RPMI7951 (cell line): ENCODE measurements around the gene CCDC126. TPM values are rescaled to one million over a fixed set of nuclear protein-coding genes. Genes with fewer than 3 reads are reported as not detected.
"Not testable (repeated sequence)": the region's sequence is repeated elsewhere in the genome, so short reads cannot be mapped to it uniquely, and the experiment has no call there.

ENCODE experiments used
- DNase-seq: peaks from one replicate; pipeline ENCODE4 v3.0.0-alpha.2; 2012; ENCODE audit warnings: low read depth
- total RNA-seq: library from RNA; depleted of rRNA; stranded (reverse); fragments of >200 nt; shearing (Covaris generic); gene quantifications from 2 replicates; pipeline ENCODE4 v1.2.3, GENCODE V29; 2014

CCDC126 gene
- total RNA-seq, 1 experiment from 2014 or later, result 27.6 TPM

- no peak for DNase-seq
Observed at GRCh38 chr7:23628370-23628769, 31.2 kb downstream of the CCDC126 start.

DNA sequence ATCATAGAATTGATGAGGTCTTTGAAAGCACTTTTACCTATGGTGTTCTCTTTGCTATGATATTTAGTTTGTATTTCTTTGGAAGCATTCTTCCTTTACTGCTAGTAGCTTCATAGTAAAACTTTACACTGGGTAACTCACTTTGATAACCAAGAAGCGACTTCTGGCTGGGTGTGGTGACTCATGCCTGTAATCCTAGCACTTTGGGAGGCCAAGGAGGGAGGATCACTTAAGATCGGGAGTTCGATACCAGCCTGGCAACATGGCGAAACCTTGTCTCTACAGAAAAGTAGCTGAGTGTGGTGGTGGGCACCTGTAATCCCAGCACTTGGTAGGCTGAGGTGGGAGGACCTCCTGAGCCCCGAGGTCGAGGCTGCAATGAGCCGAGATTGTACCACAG lies 36.2 kb downstream of the CCDC126 start:
- no peak for DNase-seq

- no peak for DNase-seq
Observed at GRCh38 chr7:23645822-23646221, 48.6 kb downstream of the CCDC126 start.

DNA sequence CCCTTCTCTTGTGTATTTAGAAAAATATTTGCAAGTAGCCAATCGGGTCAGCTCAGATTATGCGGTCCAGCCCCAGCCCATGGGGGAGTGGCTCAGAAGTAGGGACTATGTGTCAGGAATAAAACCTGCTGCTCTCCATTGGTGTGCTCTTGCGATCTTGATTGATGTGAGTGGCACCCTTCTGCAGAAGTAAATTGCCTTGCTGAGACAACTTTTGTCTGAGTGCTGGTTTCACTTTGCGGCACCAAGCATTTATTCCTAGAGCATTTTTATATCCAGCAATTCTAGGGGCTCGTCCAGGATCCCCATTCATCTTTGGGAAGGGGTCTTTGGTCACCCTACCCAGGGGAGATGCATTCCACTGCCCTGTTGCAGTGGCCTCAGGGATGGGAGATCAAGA lies 56.8 kb downstream of the CCDC126 start:
- DNase-seq, result no peak

DNA sequence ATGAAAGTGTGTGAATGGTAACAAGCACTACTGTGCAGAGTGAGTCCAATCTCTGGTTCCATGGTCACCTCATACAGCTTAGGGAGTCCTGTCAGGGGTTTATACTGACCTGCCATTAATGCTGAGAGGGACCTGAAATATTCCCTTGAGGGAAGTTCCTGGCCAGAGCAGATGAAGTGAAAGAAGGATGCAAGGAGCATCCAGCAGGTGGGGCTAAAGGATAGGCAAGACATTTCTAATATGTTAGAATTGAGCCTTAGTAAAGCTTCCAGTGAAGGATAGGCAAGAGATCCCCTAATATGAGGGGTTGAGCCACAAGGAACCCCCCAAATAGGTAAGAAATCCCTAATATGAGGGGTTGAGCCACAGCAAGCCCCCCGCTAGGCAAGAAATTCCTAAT lies 57.3 kb downstream of the CCDC126 start:
- DNase-seq, result no peak

DNA sequence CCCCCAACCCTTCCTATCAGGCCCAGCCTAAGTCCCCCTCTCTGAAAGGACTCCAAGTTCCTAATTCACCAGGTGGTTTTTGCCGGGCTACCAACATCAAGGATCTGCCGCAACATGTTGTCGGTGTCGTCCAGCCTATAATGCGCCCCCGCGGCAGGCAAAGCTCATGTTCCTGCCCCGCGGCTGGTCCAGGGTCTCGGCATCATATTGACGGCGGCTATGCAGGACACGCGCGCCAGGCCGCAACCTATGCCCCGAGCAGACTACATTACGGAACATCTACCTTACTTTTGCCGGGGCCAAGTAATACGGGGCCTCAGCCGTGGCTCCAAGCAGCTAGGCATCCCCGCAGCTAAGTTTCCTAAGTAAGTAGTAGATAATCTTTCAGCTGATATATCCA lies 58.3 kb downstream of the CCDC126 start:
- DNase-seq, result no peak

DNA sequence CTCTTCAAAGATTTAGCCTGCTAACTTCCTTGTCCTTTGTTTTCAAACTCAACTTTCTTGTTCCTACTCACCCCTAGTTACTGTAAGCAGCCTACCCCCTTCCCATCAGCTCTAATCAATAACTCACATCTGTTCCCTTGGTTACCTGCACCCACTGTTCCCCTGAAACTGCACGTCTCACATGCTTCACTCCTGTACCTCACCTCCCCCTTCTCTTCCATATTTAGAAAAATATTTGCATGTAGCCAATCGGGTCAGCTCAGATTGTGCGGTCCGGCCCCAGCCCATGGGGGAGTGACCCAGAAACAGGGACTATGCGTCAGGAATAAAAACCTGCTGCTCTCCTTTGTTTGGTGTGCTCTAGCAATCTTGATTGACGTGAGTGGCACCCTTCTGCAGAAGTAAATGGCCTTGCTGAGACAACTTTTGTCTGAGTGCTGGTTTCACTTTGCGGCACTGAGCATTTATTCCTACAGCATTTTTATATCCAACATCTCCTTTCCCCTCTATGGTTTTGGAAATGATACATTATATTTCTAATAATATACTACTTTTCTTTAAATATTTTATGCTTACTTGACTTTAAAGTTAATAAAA lies 61.7 kb downstream of the CCDC126 start:
- no peak for DNase-seq

GRCh38 chr7:23661385-23661784 lies 64.2 kb downstream of the CCDC126 start:
- no peak for DNase-seq

GRCh38 chr7:23662124-23662983 lies 65.2 kb downstream of the CCDC126 start:
- DNase-seq, result no peak

DNA sequence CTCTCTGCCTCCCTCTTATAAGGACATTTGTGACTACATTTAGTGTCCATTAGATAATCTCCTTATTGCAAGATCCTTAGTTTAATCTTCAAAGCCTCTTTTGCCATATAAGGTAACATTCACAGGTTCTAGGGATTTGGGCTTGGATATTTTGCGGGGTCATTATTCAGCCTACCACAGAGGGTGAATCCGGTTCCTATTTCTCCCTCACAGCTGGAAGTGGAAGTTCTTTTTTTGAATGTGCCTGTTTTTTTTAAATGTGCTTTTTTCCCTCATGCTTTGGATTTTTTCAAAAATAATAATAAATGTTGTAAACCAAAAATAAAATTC lies 65.8 kb downstream of the CCDC126 start:
- DNase-seq, result no peak

DNA sequence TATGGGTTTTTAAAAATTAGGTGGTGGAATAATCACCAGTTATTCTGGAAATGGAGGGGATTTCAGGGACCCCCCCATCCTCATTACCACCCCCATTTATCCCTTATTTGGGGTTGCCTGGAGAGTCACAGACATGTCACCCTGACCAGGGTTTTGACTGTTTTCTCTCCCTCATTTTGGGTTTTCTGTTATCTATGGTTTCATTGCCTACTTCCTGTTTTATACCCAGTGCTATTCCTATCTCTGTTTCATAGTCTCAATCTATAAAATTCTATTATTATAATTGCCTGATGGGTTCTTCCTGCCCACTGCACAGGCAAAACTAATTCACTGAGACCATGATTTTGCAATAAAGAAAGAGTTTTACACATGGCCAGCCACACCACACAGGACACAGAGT lies 66.9 kb downstream of the CCDC126 start:
- no peak for DNase-seq

DNA sequence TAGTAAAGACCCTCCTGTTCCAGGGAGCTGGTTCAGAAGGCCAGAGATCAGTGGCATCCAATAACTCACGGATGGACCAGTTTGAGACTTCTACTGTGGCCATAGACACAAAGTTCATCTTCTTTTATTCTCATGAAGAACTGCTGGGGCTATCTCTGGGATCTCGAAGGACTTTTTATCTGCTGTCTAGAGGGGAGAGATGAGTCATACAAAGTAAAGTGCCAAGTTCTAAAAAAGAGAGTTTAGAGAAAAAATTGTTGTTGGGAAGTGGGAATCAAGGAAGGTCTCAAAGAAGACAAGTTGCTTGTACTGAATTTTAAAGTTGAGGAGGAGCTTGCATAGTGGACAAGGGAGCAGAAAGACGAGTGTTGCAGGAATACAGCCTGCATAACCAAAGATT lies 74.9 kb downstream of the CCDC126 start:
- peak; percentile 26 for DNase-seq

- peak; percentile 78 for DNase-seq
Observed at GRCh38 chr7:23679898-23680413, 82.8 kb downstream of the CCDC126 start, which contains the start of gene FAM221A. TSS of gene FAM221A (plus strand) at chr7:23680199. CDS start at chr7:23680219, 20 bp downstream.

DNA sequence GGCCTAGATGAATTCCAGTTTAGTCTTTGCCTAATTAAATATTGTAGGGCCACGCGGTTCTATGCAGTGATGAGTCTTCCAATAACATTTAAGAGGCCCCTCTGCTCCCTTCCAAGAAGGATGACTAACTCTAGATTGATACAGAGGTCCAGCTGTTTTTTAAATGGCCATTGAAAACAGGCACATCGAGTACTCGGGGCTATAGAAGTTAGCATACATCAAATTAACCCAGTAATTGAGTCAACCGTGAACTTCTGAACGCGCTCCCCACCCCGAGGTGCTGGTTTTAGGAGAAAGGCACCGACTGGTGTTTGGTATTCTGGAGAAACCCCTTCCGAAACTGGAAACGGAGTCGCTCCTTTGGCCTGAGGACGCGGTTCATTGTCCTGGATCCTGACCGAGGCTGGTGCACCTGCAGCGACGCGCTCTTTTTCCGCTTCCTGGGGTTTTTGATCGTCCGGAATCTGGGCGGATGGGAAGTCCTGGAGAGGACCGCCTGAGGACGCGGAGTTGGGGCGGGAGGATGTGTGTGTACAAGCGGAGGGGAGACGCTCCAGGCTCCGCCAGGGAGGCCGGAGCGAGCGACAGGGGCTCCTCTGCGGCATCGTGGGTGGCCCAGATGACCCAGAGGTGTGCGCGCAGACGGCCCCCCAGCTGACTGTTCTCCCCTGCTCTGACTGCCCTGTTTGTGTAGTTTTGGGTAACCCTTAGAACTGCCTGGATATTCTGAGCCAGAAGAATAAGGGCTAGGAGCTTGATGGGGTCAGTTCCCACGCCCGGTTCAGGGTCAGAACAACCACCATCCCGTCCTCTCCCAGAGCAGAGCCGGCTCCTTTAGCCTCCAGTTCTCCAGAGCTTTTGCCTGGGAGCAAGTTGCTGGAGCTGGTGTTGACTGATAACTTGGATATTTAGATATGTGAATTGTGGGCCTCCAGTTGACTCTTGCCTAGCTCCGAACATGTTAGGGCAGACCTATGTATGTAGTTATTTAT lies 83.5 kb downstream of the CCDC126 start:
- DNase-seq, result peak; percentile 53

GRCh38 chr7:23684041-23684440 lies 86.9 kb downstream of the CCDC126 start:
- not testable (repeated sequence) for DNase-seq

GRCh38 chr7:23685731-23686130 lies 88.5 kb downstream of the CCDC126 start:
- peak; percentile 11 for DNase-seq

GRCh38 chr7:23687011-23687410 lies 89.8 kb downstream of the CCDC126 start:
- DNase-seq, result no peak

- no peak for DNase-seq
Observed at GRCh38 chr7:23689165-23689564, 92.0 kb downstream of the CCDC126 start.

DNA sequence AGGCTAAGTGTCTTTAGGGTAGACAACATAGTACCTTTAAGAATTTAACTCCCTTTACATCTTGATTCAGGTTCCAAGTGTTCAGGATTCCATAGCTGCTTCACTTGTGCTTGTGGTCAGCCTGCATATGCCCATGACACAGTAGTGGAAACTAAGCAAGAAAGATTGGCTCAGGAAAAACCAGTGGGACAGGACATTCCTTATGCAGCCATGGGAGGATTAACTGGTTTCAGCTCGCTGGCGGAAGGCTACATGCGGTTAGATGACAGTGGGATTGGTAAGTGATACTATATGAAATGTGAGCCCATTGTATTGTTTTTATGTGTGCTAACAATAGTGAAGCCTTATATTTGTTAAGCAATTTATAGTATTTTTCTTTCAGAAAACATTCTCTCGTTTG lies 94.1 kb downstream of the CCDC126 start:
- no peak for DNase-seq

DNA sequence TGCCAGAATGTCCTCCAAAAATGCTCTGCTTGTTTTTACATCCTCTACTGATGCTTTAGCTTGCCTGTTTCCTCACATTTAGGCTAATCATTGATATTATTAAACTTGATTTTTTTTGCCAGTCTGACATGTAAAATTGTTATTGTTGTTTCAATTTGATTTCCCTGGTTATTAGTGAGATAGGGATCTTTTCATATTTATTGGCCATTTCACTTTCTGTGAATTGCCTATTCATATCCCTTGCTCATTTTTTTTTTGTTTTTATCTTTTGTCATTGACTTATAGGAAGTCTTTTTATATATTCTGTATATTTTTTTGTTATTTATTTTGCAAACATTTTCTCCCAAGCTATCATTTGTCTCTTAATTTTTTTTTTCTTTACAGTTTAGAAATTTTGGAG lies 96.0 kb downstream of the CCDC126 start:
- DNase-seq, result no peak
